Fibroblast of lung (primary cell): ENCODE measurements around the gene CERKL. TPM values are rescaled to one million over a fixed set of nuclear protein-coding genes. Genes with fewer than 3 reads are reported as not detected.

Experiments used
- DNase-seq, 2 donors: peaks; one replicate each; pipeline versions ENCODE4 v3.0.0 to v3.0.0-alpha.2; 2010; ENCODE audit warnings: low read depth in 2 of 2
- H2AFZ ChIP-seq: 2 replicates; pipeline ENCODE4 v1.5.1; 2012; ENCODE audit warnings: low read length, control low read depth, inconsistent platforms
- H3K27ac ChIP-seq: 2 replicates; pipeline ENCODE4 v1.5.1; 2011; ENCODE audit warnings: low read length, control low read depth; ENCODE audit not compliant: insufficient read depth
- H3K27me3 ChIP-seq: 2 replicates; pipeline ENCODE4 v1.5.1; 2011; ENCODE audit warnings: mild to moderate bottlenecking, low read length; ENCODE audit not compliant: control insufficient read depth, insufficient read depth
- H3K36me3 ChIP-seq: 2 replicates; pipeline ENCODE4 v1.5.1; 2011; ENCODE audit warnings: low read length; ENCODE audit not compliant: control insufficient read depth, insufficient read depth
- H3K4me1 ChIP-seq: 2 replicates; pipeline ENCODE4 v1.5.1; 2011; ENCODE audit warnings: low read length; ENCODE audit not compliant: control insufficient read depth, insufficient read depth; ENCODE audit errors: extremely low read depth
- H3K4me2 ChIP-seq: 2 replicates; pipeline ENCODE4 v1.5.1; 2011; ENCODE audit warnings: low read length, control low read depth; ENCODE audit not compliant: insufficient read depth; ENCODE audit errors: extremely low read depth
- H3K4me3 ChIP-seq, 4 experiments: fragments of 200-600 bp in 1 of 4; sonication (generic) in 1 of 4; replicated peaks in 1 of 4; 2 replicates each; pipeline ENCODE4 v1.5.1; 2011 to 2016; ENCODE audit warnings: low read length in 4 of 4, low read depth in 3 of 4, mild to moderate bottlenecking in 3 of 4, control low read depth in 2 of 4, inconsistent platforms in 1 of 4, mixed read lengths in 1 of 4; ENCODE audit not compliant: insufficient read depth in 1 of 4; ENCODE audit errors: control extremely low read depth in 1 of 4
- H3K79me2 ChIP-seq: 2 replicates; pipeline ENCODE4 v1.5.1; 2012; ENCODE audit warnings: mild to moderate bottlenecking, low read length, inconsistent platforms; ENCODE audit not compliant: control insufficient read depth, insufficient read depth
- H3K9ac ChIP-seq: 2 replicates; pipeline ENCODE4 v1.5.1; 2011; ENCODE audit warnings: mild to moderate bottlenecking, low read length, control low read depth; ENCODE audit not compliant: insufficient read depth
- H3K9me3 ChIP-seq: 2 replicates; pipeline ENCODE4 v1.5.1; 2012; ENCODE audit warnings: low read depth, low read length; ENCODE audit not compliant: control insufficient read depth, insufficient read depth
- H4K20me1 ChIP-seq: 2 replicates; pipeline ENCODE4 v1.5.1; 2011; ENCODE audit warnings: low read length; ENCODE audit not compliant: control insufficient read depth, insufficient read depth; ENCODE audit errors: extremely low read depth
- CTCF ChIP-seq, 2 donors: IDR thresholded peaks in 1 of 2; conservative IDR thresholded peaks in 1 of 2; 1 replicate in 1 of 2; 2 replicates in 1 of 2; pipeline ENCODE4 v1.5.1; 2011 to 2012; ENCODE audit warnings: low read length in 2 of 2, control low read depth in 1 of 2, inconsistent platforms in 1 of 2, low read depth in 1 of 2, mild to moderate bottlenecking in 1 of 2
- EZH2 ChIP-seq: IDR thresholded peaks from 2 replicates; pipeline ENCODE4 v1.5.1; 2012; ENCODE audit warnings: low read length, control low read depth, mild to moderate bottlenecking; ENCODE audit errors: missing control alignments
- polyA plus RNA-seq, 2 donors: library from polyadenylated mRNA; depleted of rRNA in 1 of 2; stranded (reverse) in 1 of 2; unstranded in 1 of 2; fragments of >200 nt; gene quantifications; 2 replicates each; pipeline ENCODE4 v1.2.1, GENCODE V29; 2011 to 2012; ENCODE audit warnings: missing spikeins in 1 of 2
- total RNA-seq: library from RNA; depleted of rRNA; stranded (reverse); fragments of >200 nt; gene quantifications from 2 replicates; pipeline ENCODE4 v1.2.1, GENCODE V29; 2014

Gene CERKL
- total and polyA plus RNA-seq, 2 donors (not counting 1 experiment from before 2014, with no cell fraction given) = 0.17 TPM; not detected in 1

- no peak overlapping the region for H3K4me2 ChIP-seq
- H3K9me3 ChIP-seq = no peaks in the 10 kb centered on the region
- no peaks in the 10 kb centered on the region for H3K36me3 ChIP-seq
- no peak overlapping the region for H3K4me3 ChIP-seq
- no peak for DNase-seq
- no peak for TF ChIP-seq EZH2
- TF ChIP-seq CTCF (conservative IDR thresholded peaks at IDR 0.05 in 1 of 2, IDR thresholded peaks at IDR 0.05 in 1 of 2; ENCODE audit: low read depth in 1 of 2, low read length in 2 of 2) = no peak
- no peak overlapping the region for H2AFZ ChIP-seq
- peaks cover 10% of the 10 kb centered on the region for H3K27me3 ChIP-seq
- no peak overlapping the region for H3K27ac ChIP-seq
- H3K9ac ChIP-seq = no peak overlapping the region
- H3K79me2 ChIP-seq = no peaks in the 10 kb centered on the region
- no peaks in the 10 kb centered on the region for H4K20me1 ChIP-seq
- H3K4me1 ChIP-seq = no peaks in the 10 kb centered on the region
Observed at GRCh38 chr2:181649436-181649979, 7.4 kb downstream of the CERKL start.

GRCh38 chr2:181648478-181649155, 8.3 kb downstream of the CERKL start:
- Histone ChIP-seq H2AFZ (no peak overlapping the region), H3K9me3 (no peaks in the 10 kb centered on the region), H3K27ac (no peak overlapping the region), H3K4me1 (no peaks in the 10 kb centered on the region), H3K9ac (no peak overlapping the region), H3K36me3 (no peaks in the 10 kb centered on the region), H3K4me2 (no peak overlapping the region), H3K79me2 (no peaks in the 10 kb centered on the region), H4K20me1 (no peaks in the 10 kb centered on the region), H3K4me3 (no peak overlapping the region), H3K27me3 (peaks cover 10% of the 10 kb centered on the region)
- TF ChIP-seq CTCF (conservative IDR thresholded peaks at IDR 0.05 in 1 of 2, IDR thresholded peaks at IDR 0.05 in 1 of 2; ENCODE audit: low read depth in 1 of 2, low read length in 2 of 2) (no peak), EZH2 (no peak)
- DNase-seq = no peak

GRCh38 chr2:181646415-181646987, 10.4 kb downstream of the CERKL start:
- H3K79me2 ChIP-seq = no peaks in the 10 kb centered on the region
- H3K9ac ChIP-seq = no peak overlapping the region
- DNase-seq = no peak
- H3K36me3 ChIP-seq = no peaks in the 10 kb centered on the region
- H3K4me1 ChIP-seq = no peaks in the 10 kb centered on the region
- H4K20me1 ChIP-seq = no peaks in the 10 kb centered on the region
- TF ChIP-seq EZH2 (no peak), CTCF (conservative IDR thresholded peaks at IDR 0.05 in 1 of 2, IDR thresholded peaks at IDR 0.05 in 1 of 2; ENCODE audit: low read depth in 1 of 2, low read length in 2 of 2) (no peak)
- no peak overlapping the region for H3K27ac ChIP-seq
- peaks cover 13% of the 10 kb centered on the region for H3K27me3 ChIP-seq
- H3K4me2 ChIP-seq = no peak overlapping the region
- no peaks in the 10 kb centered on the region for H3K9me3 ChIP-seq
- no peak overlapping the region for H3K4me3 ChIP-seq
- no peak overlapping the region for H2AFZ ChIP-seq
